ENCODE measurements around the gene CDSN.

Gene CDSN

GRCh38 chr6:31158863-31159855 lies 38.9 kb upstream of the CDSN start:
- H3K9me3 ChIP-seq (ENCODE audit: control insufficient read depth, insufficient read depth, low read depth, low read length) = no peaks in the 10 kb centered on the region
- H3K4me1 ChIP-seq (ENCODE audit: control insufficient read depth, insufficient read depth, low read length) = peaks cover 26% of the 10 kb centered on the region
- peaks cover 42% of the 10 kb centered on the region for H3K36me3 ChIP-seq (ENCODE audit: control insufficient read depth, insufficient read depth, low read length)
- no peaks in the 10 kb centered on the region for H3K27me3 ChIP-seq (ENCODE audit: control insufficient read depth, insufficient read depth, low read length)
- no peak overlapping the region for H3K27ac ChIP-seq (ENCODE audit: low read depth, low read length)
- peak overlapping the region; percentile 68 for H3K4me3 ChIP-seq (ENCODE audit: low read depth, low read length)
- peak overlapping the region; percentile 74 for H3K9ac ChIP-seq (ENCODE audit: low read length)

GRCh38 chr6:31158140-31158862 lies 38.1 kb upstream of the CDSN start, which contains the start of gene TCF19:
TSS of gene TCF19 (plus strand) at chr6:31158589. CDS start at chr6:31159470, 881 bp downstream.
- no peak within 1 kb of the TSS for H3K27ac ChIP-seq (ENCODE audit: low read depth, low read length)
- H3K36me3 ChIP-seq (ENCODE audit: control insufficient read depth, insufficient read depth, low read length) = peaks cover 39% of the 10 kb centered on the region
- no peaks in the 10 kb centered on the region for H3K27me3 ChIP-seq (ENCODE audit: control insufficient read depth, insufficient read depth, low read length)
- H3K9me3 ChIP-seq (ENCODE audit: control insufficient read depth, insufficient read depth, low read depth, low read length) = no peaks in the 10 kb centered on the region
- peaks cover 26% of the 10 kb centered on the region for H3K4me1 ChIP-seq (ENCODE audit: control insufficient read depth, insufficient read depth, low read length)
- peak within 1 kb of the TSS; percentile 68 for H3K4me3 ChIP-seq (ENCODE audit: low read depth, low read length)
- peak within 1 kb of the TSS; percentile 79 for H3K9ac ChIP-seq (ENCODE audit: low read length)

DNA sequence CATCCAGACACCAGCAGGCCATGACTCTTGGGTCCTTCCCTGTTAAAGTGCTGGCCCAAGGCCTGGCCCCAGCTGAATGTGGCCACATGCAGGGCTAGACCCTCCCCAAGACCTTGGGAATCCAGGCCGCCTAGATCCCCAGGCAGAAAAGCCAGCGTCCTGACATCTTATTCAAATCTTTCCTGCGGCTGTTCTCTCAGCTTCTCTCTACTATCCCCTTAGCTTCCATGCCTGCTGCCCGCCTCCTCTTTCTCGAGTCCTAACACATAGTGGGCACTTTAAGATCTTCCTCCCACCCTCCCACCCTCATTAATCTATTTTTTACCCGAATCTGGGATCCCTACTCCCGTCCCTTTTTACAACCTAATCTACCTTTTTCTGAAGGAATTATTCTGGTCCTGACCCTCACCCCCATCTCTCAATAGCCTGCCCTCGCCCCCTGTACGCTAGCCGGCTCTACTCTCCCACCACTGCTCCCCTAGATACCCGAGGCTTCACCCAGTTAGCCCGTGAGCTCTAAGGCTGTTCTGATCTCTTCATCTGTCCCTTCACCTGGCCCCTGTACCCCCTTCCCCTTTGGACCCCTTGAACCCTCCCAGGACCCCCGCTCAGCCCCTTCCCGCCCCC lies 37.4 kb upstream of the CDSN start, which contains the start of gene CCHCR1:
Gene CCHCR1 (minus strand): TSS at position 290 of the 627 bp plus-strand sequence. CDS start 202 bp downstream, at position 88.
- Histone ChIP-seq H3K9ac (ENCODE audit: low read length) (peak within 1 kb of the TSS; percentile 79), H3K9me3 (ENCODE audit: control insufficient read depth, insufficient read depth, low read depth, low read length) (no peaks in the 10 kb centered on the region), H3K27me3 (ENCODE audit: control insufficient read depth, insufficient read depth, low read length) (no peaks in the 10 kb centered on the region), H3K27ac (ENCODE audit: low read depth, low read length) (no peak within 1 kb of the TSS), H3K36me3 (ENCODE audit: control insufficient read depth, insufficient read depth, low read length) (peaks cover 35% of the 10 kb centered on the region), H3K4me1 (ENCODE audit: control insufficient read depth, insufficient read depth, low read length) (peaks cover 25% of the 10 kb centered on the region), H3K4me3 (ENCODE audit: low read depth, low read length) (peak within 1 kb of the TSS; percentile 68)

GRCh38 chr6:31156641-31157040 lies 36.4 kb upstream of the CDSN start:
- H3K36me3 ChIP-seq (ENCODE audit: control insufficient read depth, insufficient read depth, low read length) = peaks cover 27% of the 10 kb centered on the region
- no peaks in the 10 kb centered on the region for H3K9me3 ChIP-seq (ENCODE audit: control insufficient read depth, insufficient read depth, low read depth, low read length)
- H3K27me3 ChIP-seq (ENCODE audit: control insufficient read depth, insufficient read depth, low read length) = no peaks in the 10 kb centered on the region
- H3K9ac ChIP-seq (ENCODE audit: low read length) = no peak overlapping the region
- H3K4me1 ChIP-seq (ENCODE audit: control insufficient read depth, insufficient read depth, low read length) = peaks cover 16% of the 10 kb centered on the region
- H3K27ac ChIP-seq (ENCODE audit: low read depth, low read length) = no peak overlapping the region
- no peak overlapping the region for H3K4me3 ChIP-seq (ENCODE audit: low read depth, low read length)

DNA sequence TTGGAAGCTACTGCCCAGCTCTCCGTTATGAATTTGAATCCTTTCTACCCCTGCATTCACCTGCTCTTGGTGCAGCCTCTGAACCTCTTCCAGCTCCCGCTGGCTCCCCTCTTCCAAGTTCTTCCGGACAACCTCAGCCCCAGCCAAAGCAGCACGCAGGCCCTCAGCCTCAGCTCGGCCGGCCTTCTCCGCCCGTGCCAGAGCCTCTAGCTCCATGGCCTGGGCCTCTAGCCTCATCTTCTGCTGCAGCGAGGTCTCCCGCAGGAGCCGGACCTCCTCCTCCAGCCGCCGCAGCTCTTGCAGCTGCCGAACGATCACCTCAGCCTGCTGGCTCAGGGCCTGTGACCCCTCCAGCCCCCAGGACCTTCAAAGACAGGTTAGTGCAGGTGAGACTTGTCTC lies 34.2 kb upstream of the CDSN start:
- Histone ChIP-seq H3K36me3 (ENCODE audit: control insufficient read depth, insufficient read depth, low read length) (peaks cover 48% of the 10 kb centered on the region), H3K27me3 (ENCODE audit: control insufficient read depth, insufficient read depth, low read length) (no peaks in the 10 kb centered on the region), H3K9me3 (ENCODE audit: control insufficient read depth, insufficient read depth, low read depth, low read length) (no peaks in the 10 kb centered on the region), H3K9ac (ENCODE audit: low read length) (no peak overlapping the region), H3K4me1 (ENCODE audit: control insufficient read depth, insufficient read depth, low read length) (peaks cover 8% of the 10 kb centered on the region), H3K27ac (ENCODE audit: low read depth, low read length) (no peak overlapping the region), H3K4me3 (ENCODE audit: low read depth, low read length) (no peak overlapping the region)

- Histone ChIP-seq H3K4me1 (ENCODE audit: control insufficient read depth, insufficient read depth, low read length) (peaks cover 8% of the 10 kb centered on the region), H3K36me3 (ENCODE audit: control insufficient read depth, insufficient read depth, low read length) (peaks cover 60% of the 10 kb centered on the region), H3K27ac (ENCODE audit: low read depth, low read length) (no peak overlapping the region)
Measured at GRCh38 chr6:31152781-31153180, 32.5 kb upstream of the CDSN start.

GRCh38 chr6:31149827-31150447 lies 29.7 kb upstream of the CDSN start:
- Histone ChIP-seq H3K4me1 (ENCODE audit: control insufficient read depth, insufficient read depth, low read length) (no peaks in the 10 kb centered on the region), H3K4me3 (ENCODE audit: low read depth, low read length) (no peak overlapping the region), H3K9ac (ENCODE audit: low read length) (no peak overlapping the region), H3K36me3 (ENCODE audit: control insufficient read depth, insufficient read depth, low read length) (peaks cover 68% of the 10 kb centered on the region), H3K9me3 (ENCODE audit: control insufficient read depth, insufficient read depth, low read depth, low read length) (no peaks in the 10 kb centered on the region), H3K27ac (ENCODE audit: low read depth, low read length) (no peak overlapping the region), H3K27me3 (ENCODE audit: control insufficient read depth, insufficient read depth, low read length) (no peaks in the 10 kb centered on the region)

More at GRCh38 chr6:31152781-31153180, 32.5 kb upstream of the CDSN start:
- H3K9me3 ChIP-seq (ENCODE audit: control insufficient read depth, insufficient read depth, low read depth, low read length) = no peaks in the 10 kb centered on the region
- no peaks in the 10 kb centered on the region for H3K27me3 ChIP-seq (ENCODE audit: control insufficient read depth, insufficient read depth, low read length)
- H3K9ac ChIP-seq (ENCODE audit: low read length) = no peak overlapping the region
- H3K4me3 ChIP-seq (ENCODE audit: low read depth, low read length) = no peak overlapping the region

- H3K4me3 ChIP-seq (ENCODE audit: low read depth, low read length) = no peak overlapping the region
- H3K27me3 ChIP-seq (ENCODE audit: control insufficient read depth, insufficient read depth, low read length) = no peaks in the 10 kb centered on the region
- no peaks in the 10 kb centered on the region for H3K9me3 ChIP-seq (ENCODE audit: control insufficient read depth, insufficient read depth, low read depth, low read length)
- H3K36me3 ChIP-seq (ENCODE audit: control insufficient read depth, insufficient read depth, low read length) = peaks cover 64% of the 10 kb centered on the region
- H3K4me1 ChIP-seq (ENCODE audit: control insufficient read depth, insufficient read depth, low read length) = peaks cover 14% of the 10 kb centered on the region
- no peak overlapping the region for H3K9ac ChIP-seq (ENCODE audit: low read length)
- H3K27ac ChIP-seq (ENCODE audit: low read depth, low read length) = no peak overlapping the region
Measured at GRCh38 chr6:31145386-31145785, 25.1 kb upstream of the CDSN start.

- Histone ChIP-seq H3K4me3 (ENCODE audit: low read depth, low read length) (no peak overlapping the region), H3K9ac (ENCODE audit: low read length) (no peak overlapping the region), H3K27ac (ENCODE audit: low read depth, low read length) (no peak overlapping the region), H3K4me1 (ENCODE audit: control insufficient read depth, insufficient read depth, low read length) (peaks cover 16% of the 10 kb centered on the region), H3K36me3 (ENCODE audit: control insufficient read depth, insufficient read depth, low read length) (peaks cover 59% of the 10 kb centered on the region), H3K27me3 (ENCODE audit: control insufficient read depth, insufficient read depth, low read length) (no peaks in the 10 kb centered on the region), H3K9me3 (ENCODE audit: control insufficient read depth, insufficient read depth, low read depth, low read length) (no peaks in the 10 kb centered on the region)
Measured at GRCh38 chr6:31144970-31145340, 24.7 kb upstream of the CDSN start.

GRCh38 chr6:31144296-31144969 lies 24.2 kb upstream of the CDSN start:
- no peaks in the 10 kb centered on the region for H3K27me3 ChIP-seq (ENCODE audit: control insufficient read depth, insufficient read depth, low read length)
- no peak overlapping the region for H3K4me3 ChIP-seq (ENCODE audit: low read depth, low read length)
- H3K9ac ChIP-seq (ENCODE audit: low read length) = no peak overlapping the region
- peaks cover 54% of the 10 kb centered on the region for H3K36me3 ChIP-seq (ENCODE audit: control insufficient read depth, insufficient read depth, low read length)
- H3K27ac ChIP-seq (ENCODE audit: low read depth, low read length) = no peak overlapping the region
- H3K4me1 ChIP-seq (ENCODE audit: control insufficient read depth, insufficient read depth, low read length) = peaks cover 21% of the 10 kb centered on the region
- H3K9me3 ChIP-seq (ENCODE audit: control insufficient read depth, insufficient read depth, low read depth, low read length) = no peaks in the 10 kb centered on the region

All from HUES6 (cell line).